Subcutaneous adipose tissue (tissue), 4 donors: ENCODE data around the gene TMEM39A. TPM values are rescaled to one million over a fixed set of nuclear protein-coding genes. Genes with fewer than 3 reads are reported as not detected.

Experiments
- CTCF ChIP-seq: fragments of 450-650 bp; IDR thresholded peaks from one replicate; pipeline ENCODE4 v1.5.1; 2016; ENCODE audit warnings: low read depth, mild to moderate bottlenecking, control low read depth, antibody characterized with exemption, moderate library complexity
- total RNA-seq, 4 donors: library from RNA; depleted of rRNA; stranded (reverse); fragments of >200 nt; gene quantifications; one replicate each; pipeline ENCODE4 v1.1.0, GENCODE V29; 2016

TMEM39A gene
- total RNA-seq, 4 donors from 2014 or later: 19.6 to 33.3 (median 30.0) TPM

GRCh38 chr3:119500265-119500664 is 36.9 kb upstream of the TMEM39A start:
- TF ChIP-seq CTCF: no peak

DNA sequence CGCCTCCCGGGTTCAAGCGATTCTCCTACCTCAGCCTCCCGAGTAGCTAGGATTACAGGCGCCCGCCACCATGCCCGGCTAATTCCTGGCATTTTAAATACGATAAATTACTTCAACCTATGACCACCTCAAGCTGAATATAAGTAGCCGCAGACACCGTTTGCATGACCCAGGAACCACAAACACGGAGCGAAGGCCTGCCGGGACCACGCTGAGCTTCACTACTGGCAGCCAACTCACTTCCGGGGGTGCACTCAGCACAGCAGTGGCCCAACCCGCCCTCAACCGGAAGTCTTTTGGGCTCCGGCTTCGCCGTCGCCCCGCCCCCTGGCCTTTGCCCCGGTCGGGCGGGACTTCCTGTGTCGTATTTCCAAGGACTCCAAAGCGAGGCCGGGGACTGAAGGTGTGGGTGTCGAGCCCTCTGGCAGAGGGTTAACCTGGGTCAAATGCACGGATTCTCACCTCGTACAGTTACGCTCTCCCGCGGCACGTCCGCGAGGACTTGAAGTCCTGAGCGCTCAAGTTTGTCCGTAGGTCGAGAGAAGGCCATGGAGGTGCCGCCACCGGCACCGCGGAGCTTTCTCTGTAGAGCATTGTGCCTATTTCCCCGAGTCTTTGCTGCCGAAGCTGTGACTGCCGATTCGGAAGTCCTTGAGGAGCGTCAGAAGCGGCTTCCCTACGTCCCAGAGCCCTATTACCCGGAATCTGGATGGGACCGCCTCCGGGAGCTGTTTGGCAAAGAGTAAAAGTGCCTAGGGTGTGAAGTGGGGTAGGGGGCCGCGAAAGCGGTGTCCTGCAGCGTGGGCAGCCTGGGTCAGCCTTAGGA is 35.0 kb upstream of the TMEM39A start, which contains the start of gene TIMMDC1:
TSS of gene TIMMDC1 (plus strand) at position 362 of the 826 bp plus-strand sequence. CDS start at position 549, 187 bp downstream.
- TF ChIP-seq CTCF: no peak

- TF ChIP-seq CTCF: no peak
Measured at GRCh38 chr3:119497820-119498185, 34.4 kb upstream of the TMEM39A start.

GRCh38 chr3:119494597-119494996 is 31.2 kb upstream of the TMEM39A start:
- no peak for TF ChIP-seq CTCF

DNA sequence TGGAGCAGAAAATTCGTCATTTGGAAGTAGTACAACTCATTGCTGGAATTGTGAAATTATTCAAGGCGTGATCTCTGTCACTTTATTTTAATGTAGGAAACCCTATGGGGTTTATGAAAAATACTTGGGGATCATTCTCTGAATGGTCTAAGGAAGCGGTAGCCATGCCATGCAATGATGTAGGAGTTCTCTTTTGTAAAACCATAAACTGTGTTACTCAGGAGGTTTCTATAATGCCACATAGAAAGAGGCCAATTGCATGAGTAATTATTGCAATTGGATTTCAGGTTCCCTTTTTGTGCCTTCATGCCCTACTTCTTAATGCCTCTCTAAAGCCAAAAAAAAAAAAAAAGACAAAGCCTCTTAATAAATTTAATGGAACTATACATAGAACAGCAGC is 29.4 kb upstream of the TMEM39A start:
- TF ChIP-seq CTCF: no peak

- no peak for TF ChIP-seq CTCF
Measured at GRCh38 chr3:119492128-119492527, 28.7 kb upstream of the TMEM39A start.

- no peak for TF ChIP-seq CTCF
Measured at GRCh38 chr3:119490153-119490552, 26.7 kb upstream of the TMEM39A start.
